Stimulated activated naive CD8-positive, alpha-beta T cell treated with anti-CD3 and anti-CD28 coated beads, Interleukin-15, Interleukin-2, amounts not matched to agents 100 ng/mL and 50 ng/mL, for 24 hours (primary cell): ENCODE measurements around the gene EPHA6.
"Not testable (repeated sequence)": the region's sequence is repeated elsewhere in the genome, so short reads cannot be mapped to it uniquely, and the experiment has no call there.

Source experiments
- H3K27ac Mint-ChIP-seq: one replicate; pipeline ENCODE4 v1.8.0; 2021; ENCODE audit warnings: mild to moderate bottlenecking, mixed read lengths
- H3K27me3 Mint-ChIP-seq: one replicate; pipeline ENCODE4 v1.8.0; 2021; ENCODE audit warnings: mixed read lengths
- H3K36me3 Mint-ChIP-seq: one replicate; pipeline ENCODE4 v1.8.0; 2021; ENCODE audit warnings: low read depth, mixed read lengths
- H3K4me1 Mint-ChIP-seq: one replicate; pipeline ENCODE4 v1.8.0; 2021; ENCODE audit warnings: low read depth, mixed read lengths
- H3K4me3 Mint-ChIP-seq: one replicate; pipeline ENCODE4 v1.8.0; 2021; ENCODE audit warnings: mild to moderate bottlenecking, mixed read lengths
- H3K9me3 Mint-ChIP-seq: one replicate; pipeline ENCODE4 v1.8.0; 2021; ENCODE audit warnings: mixed read lengths

The EPHA6 gene

GRCh38 chr3:97504463-97504862 is 690.1 kb downstream of the EPHA6 start:
- no peaks in the 10 kb centered on the region for H3K36me3 Mint-ChIP-seq
- H3K4me3 Mint-ChIP-seq, result no peak overlapping the region
- H3K4me1 Mint-ChIP-seq, result no peaks in the 10 kb centered on the region
- no peaks in the 10 kb centered on the region for H3K27me3 Mint-ChIP-seq
- no peak overlapping the region for H3K27ac Mint-ChIP-seq
- H3K9me3 Mint-ChIP-seq, result peaks cover 22% of the 10 kb centered on the region

- Mint-ChIP-seq H3K4me1 (no peaks in the 10 kb centered on the region), H3K4me3 (no peak overlapping the region), H3K27ac (no peak overlapping the region), H3K36me3 (no peaks in the 10 kb centered on the region), H3K9me3 (peaks cover 16% of the 10 kb centered on the region), H3K27me3 (no peaks in the 10 kb centered on the region)
Measured at GRCh38 chr3:97510795-97511194, 696.4 kb downstream of the EPHA6 start.

- Mint-ChIP-seq H3K4me1 (no peaks in the 10 kb centered on the region), H3K9me3 (peaks cover 3% of the 10 kb centered on the region), H3K4me3 (no peak overlapping the region), H3K27me3 (no peaks in the 10 kb centered on the region), H3K36me3 (no peaks in the 10 kb centered on the region), H3K27ac (no peak overlapping the region)
Measured at GRCh38 chr3:97515076-97515475, 700.7 kb downstream of the EPHA6 start.

GRCh38 chr3:97530691-97531090 is 716.3 kb downstream of the EPHA6 start:
- no peaks in the 10 kb centered on the region for H3K36me3 Mint-ChIP-seq
- no peaks in the 10 kb centered on the region for H3K4me1 Mint-ChIP-seq
- H3K27ac Mint-ChIP-seq, result no peak overlapping the region
- no peak overlapping the region for H3K4me3 Mint-ChIP-seq
- H3K27me3 Mint-ChIP-seq, result no peaks in the 10 kb centered on the region
- H3K9me3 Mint-ChIP-seq, result no peaks in the 10 kb centered on the region

GRCh38 chr3:97547573-97547972 is 733.2 kb downstream of the EPHA6 start:
- H3K27me3 Mint-ChIP-seq, H3K4me3 Mint-ChIP-seq, H3K9me3 Mint-ChIP-seq, H3K27ac Mint-ChIP-seq, H3K4me1 Mint-ChIP-seq, H3K36me3 Mint-ChIP-seq: not testable (repeated sequence)

GRCh38 chr3:97550408-97550807 is 736.0 kb downstream of the EPHA6 start:
- Mint-ChIP-seq H3K27ac (no peak overlapping the region), H3K4me1 (no peaks in the 10 kb centered on the region), H3K9me3 (peaks cover 4% of the 10 kb centered on the region), H3K36me3 (no peaks in the 10 kb centered on the region), H3K27me3 (no peaks in the 10 kb centered on the region), H3K4me3 (no peak overlapping the region)

GRCh38 chr3:97552186-97552585 is 737.8 kb downstream of the EPHA6 start:
- H3K4me1 Mint-ChIP-seq, result no peaks in the 10 kb centered on the region
- H3K27ac Mint-ChIP-seq, result no peak overlapping the region
- H3K36me3 Mint-ChIP-seq, result no peaks in the 10 kb centered on the region
- H3K9me3 Mint-ChIP-seq, result peaks cover 8% of the 10 kb centered on the region
- no peaks in the 10 kb centered on the region for H3K27me3 Mint-ChIP-seq
- no peak overlapping the region for H3K4me3 Mint-ChIP-seq

- no peaks in the 10 kb centered on the region for H3K27me3 Mint-ChIP-seq
- H3K27ac Mint-ChIP-seq, result no peak overlapping the region
- H3K4me3 Mint-ChIP-seq, result no peak overlapping the region
- no peaks in the 10 kb centered on the region for H3K9me3 Mint-ChIP-seq
- no peaks in the 10 kb centered on the region for H3K4me1 Mint-ChIP-seq
- H3K36me3 Mint-ChIP-seq, result no peaks in the 10 kb centered on the region
Measured at GRCh38 chr3:97575742-97576141, 761.3 kb downstream of the EPHA6 start.

- Mint-ChIP-seq H3K36me3 (no peaks in the 10 kb centered on the region), H3K4me1 (no peaks in the 10 kb centered on the region), H3K27me3 (no peaks in the 10 kb centered on the region), H3K4me3 (no peak overlapping the region), H3K9me3 (no peaks in the 10 kb centered on the region), H3K27ac (no peak overlapping the region)
Measured at GRCh38 chr3:97576221-97576620, 761.8 kb downstream of the EPHA6 start.

- no peaks in the 10 kb centered on the region for H3K4me1 Mint-ChIP-seq
- no peaks in the 10 kb centered on the region for H3K36me3 Mint-ChIP-seq
- H3K9me3 Mint-ChIP-seq, result no peaks in the 10 kb centered on the region
- no peak overlapping the region for H3K4me3 Mint-ChIP-seq
- H3K27ac Mint-ChIP-seq, result no peak overlapping the region
- no peaks in the 10 kb centered on the region for H3K27me3 Mint-ChIP-seq
Measured at GRCh38 chr3:97579365-97579764, 765.0 kb downstream of the EPHA6 start.

- Mint-ChIP-seq H3K9me3 (no peaks in the 10 kb centered on the region), H3K27me3 (no peaks in the 10 kb centered on the region), H3K4me3 (no peak overlapping the region), H3K4me1 (no peaks in the 10 kb centered on the region), H3K27ac (no peak overlapping the region), H3K36me3 (no peaks in the 10 kb centered on the region)
Measured at GRCh38 chr3:97610626-97611025, 796.2 kb downstream of the EPHA6 start.

- Mint-ChIP-seq H3K27ac (no peak overlapping the region), H3K4me3 (no peak overlapping the region), H3K36me3 (no peaks in the 10 kb centered on the region), H3K4me1 (no peaks in the 10 kb centered on the region), H3K9me3 (peaks cover 4% of the 10 kb centered on the region), H3K27me3 (no peaks in the 10 kb centered on the region)
Measured at GRCh38 chr3:97612632-97613031, 798.2 kb downstream of the EPHA6 start.

- Mint-ChIP-seq H3K4me3 (no peak overlapping the region), H3K36me3 (no peaks in the 10 kb centered on the region), H3K4me1 (no peaks in the 10 kb centered on the region), H3K9me3 (peaks cover 4% of the 10 kb centered on the region), H3K27me3 (no peaks in the 10 kb centered on the region), H3K27ac (no peak overlapping the region)
Measured at GRCh38 chr3:97613139-97613538, 798.7 kb downstream of the EPHA6 start.

- not testable (repeated sequence) for H3K4me3 Mint-ChIP-seq, H3K36me3 Mint-ChIP-seq, H3K27ac Mint-ChIP-seq, H3K9me3 Mint-ChIP-seq, H3K4me1 Mint-ChIP-seq, H3K27me3 Mint-ChIP-seq
Measured at GRCh38 chr3:97620514-97620913, 806.1 kb downstream of the EPHA6 start.

- H3K4me1 Mint-ChIP-seq, result no peaks in the 10 kb centered on the region
- H3K27ac Mint-ChIP-seq, result no peak overlapping the region
Measured at GRCh38 chr3:97636465-97636864, 822.1 kb downstream of the EPHA6 start.

GRCh38 chr3:97646932-97647331 is 832.5 kb downstream of the EPHA6 start:
- Mint-ChIP-seq H3K36me3 (no peaks in the 10 kb centered on the region), H3K9me3 (no peaks in the 10 kb centered on the region), H3K4me3 (no peak overlapping the region), H3K27ac (no peak overlapping the region), H3K4me1 (no peaks in the 10 kb centered on the region), H3K27me3 (no peaks in the 10 kb centered on the region)

More at GRCh38 chr3:97636465-97636864, 822.1 kb downstream of the EPHA6 start:
- no peak overlapping the region for H3K4me3 Mint-ChIP-seq
- no peaks in the 10 kb centered on the region for H3K27me3 Mint-ChIP-seq
- no peaks in the 10 kb centered on the region for H3K36me3 Mint-ChIP-seq
- H3K9me3 Mint-ChIP-seq, result peaks cover 3% of the 10 kb centered on the region
